MM.1S (cell line): ENCODE measurements around the gene VDAC1.

ENCODE experiments used
- CTCF ChIP-seq: fragments of 300-600 bp; sonication (generic); IDR thresholded peaks from 2 replicates; pipeline ENCODE4 v1.5.1; 2016; ENCODE audit warnings: antibody characterized with exemption, low read length, mixed read lengths
- EZH2 ChIP-seq: fragments of 300-600 bp; sonication (generic); optimal IDR thresholded peaks from 2 replicates; pipeline ENCODE3; 2017; ENCODE audit warnings: low read depth, mild to moderate bottlenecking, antibody characterized with exemption, low read length, mixed read lengths

GRCh38 chr5:133998807-133999206, 6.0 kb downstream of the VDAC1 start:
- TF ChIP-seq CTCF: no peak
- no peak for TF ChIP-seq EZH2
